Heart left ventricle (tissue), 13 donors: ENCODE results near the gene RGMB.

Experiments
- POLR2A ChIP-seq, 2 donors: fragments of 450-650 bp; IDR thresholded peaks; one replicate each; pipeline ENCODE4 v1.6.1; 2017; ENCODE audit warnings: antibody characterized with exemption in 2 of 2, mild to moderate bottlenecking in 2 of 2, moderate library complexity in 2 of 2
- TF ChIP-seq, protein P1 (sequence below), 12 donors: fragments of 200-600 bp; sonication (generic) in 4 of 12; IDR thresholded peaks; one replicate each; pipeline versions ENCODE4 v1.5.0 to v1.8.0; 2018 to 2022; ENCODE audit warnings: antibody characterized with exemption in 12 of 12, mild to moderate bottlenecking in 5 of 12
- donor health status: ischemic (EF 13 %, LVEDD 7.1; RV severe dilation, severe dysfunction).
- donor health status: DM: no; HTN: yes; CAD: no.
- donor health status: DM: no; HTN: no; CAD: no.
- donor health status: ischemic (EF 25% LVEDD 6.9; RV normal size, moderate dysfunction).
- donor health status: ischemic (EF 25% LVEDD 5.7; RV mildly dilated, moderate dysfunction).
- donor health status: ischemic (EF 35%, LVEDD 5.7; RV mildly dilated, moderate dysfunction).
- donor health status: nonischemic (EF 11% LVEDD 7.7; RV severe dilation, severe dysfunction).
- donor health status: DM: yes; HTN: yes; CAD: no.
- donor health status: PGD.
- donor health status: ischemic (EF 29% LVEDD 5.4; RV normal size, mild dysfunction).
- donor health status: nonischemic (EF 23%, LVEDD 6.1; RV moderate dilation, normal function).

DNA sequence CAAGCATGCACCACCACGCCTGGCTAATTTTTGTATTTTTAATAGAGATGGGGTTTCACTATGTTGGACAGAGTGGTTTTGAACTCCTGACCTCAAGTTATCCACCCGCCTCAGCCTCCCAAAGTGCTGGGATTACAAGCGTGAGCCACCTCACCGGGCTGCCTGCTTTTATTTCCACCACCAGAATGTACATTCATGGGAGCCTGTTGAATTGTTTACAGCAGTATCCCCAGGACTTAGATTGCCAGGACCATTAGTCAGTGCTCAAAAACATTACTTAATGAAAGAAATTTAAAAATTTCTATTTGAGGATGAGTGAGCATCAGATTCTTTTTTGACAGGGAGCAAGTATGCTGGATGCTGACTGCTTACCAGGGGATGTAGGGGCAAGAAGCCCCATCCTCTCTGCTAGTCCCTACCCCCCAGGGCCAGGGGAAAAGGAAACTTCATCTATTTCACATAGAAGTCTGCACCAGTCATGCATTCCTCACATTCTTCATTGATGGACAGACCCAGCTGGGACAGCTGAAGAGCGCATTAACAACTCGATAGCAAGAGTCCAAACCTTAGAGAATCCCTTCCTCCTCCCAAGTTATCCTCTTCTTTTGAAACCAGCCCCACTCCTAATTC is 10.3 kb upstream of the RGMB start:
- TF ChIP-seq, protein P1, sequence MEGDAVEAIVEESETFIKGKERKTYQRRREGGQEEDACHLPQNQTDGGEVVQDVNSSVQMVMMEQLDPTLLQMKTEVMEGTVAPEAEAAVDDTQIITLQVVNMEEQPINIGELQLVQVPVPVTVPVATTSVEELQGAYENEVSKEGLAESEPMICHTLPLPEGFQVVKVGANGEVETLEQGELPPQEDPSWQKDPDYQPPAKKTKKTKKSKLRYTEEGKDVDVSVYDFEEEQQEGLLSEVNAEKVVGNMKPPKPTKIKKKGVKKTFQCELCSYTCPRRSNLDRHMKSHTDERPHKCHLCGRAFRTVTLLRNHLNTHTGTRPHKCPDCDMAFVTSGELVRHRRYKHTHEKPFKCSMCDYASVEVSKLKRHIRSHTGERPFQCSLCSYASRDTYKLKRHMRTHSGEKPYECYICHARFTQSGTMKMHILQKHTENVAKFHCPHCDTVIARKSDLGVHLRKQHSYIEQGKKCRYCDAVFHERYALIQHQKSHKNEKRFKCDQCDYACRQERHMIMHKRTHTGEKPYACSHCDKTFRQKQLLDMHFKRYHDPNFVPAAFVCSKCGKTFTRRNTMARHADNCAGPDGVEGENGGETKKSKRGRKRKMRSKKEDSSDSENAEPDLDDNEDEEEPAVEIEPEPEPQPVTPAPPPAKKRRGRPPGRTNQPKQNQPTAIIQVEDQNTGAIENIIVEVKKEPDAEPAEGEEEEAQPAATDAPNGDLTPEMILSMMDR (IDR thresholded peaks at IDR 0.05) = no peak
- TF ChIP-seq POLR2A (IDR thresholded peaks at IDR 0.05) = no peak
